Measurements from ENCODE around the gene NACC1.

NACC1 gene

GRCh38 chr19:13187419-13187818 lies 69.4 kb downstream of the NACC1 start:
- no peak for DNase-seq (ENCODE audit: low read depth)
- H3K4me3 ChIP-seq (ENCODE audit: low read depth, low read length): no peak overlapping the region
- no peak for TF ChIP-seq CTCF (IDR thresholded peaks at IDR 0.05; ENCODE audit: insufficient read depth, low read depth, low read length, missing control alignments)

GRCh38 chr19:13189600-13189999 lies 71.5 kb downstream of the NACC1 start:
- TF ChIP-seq CTCF (IDR thresholded peaks at IDR 0.05; ENCODE audit: insufficient read depth, low read depth, low read length, missing control alignments): no peak
- no peak overlapping the region for H3K4me3 ChIP-seq (ENCODE audit: low read depth, low read length)
- no peak for DNase-seq (ENCODE audit: low read depth)
